ENCODE measurements around the gene CNTNAP5.

CNTNAP5 gene

DNA sequence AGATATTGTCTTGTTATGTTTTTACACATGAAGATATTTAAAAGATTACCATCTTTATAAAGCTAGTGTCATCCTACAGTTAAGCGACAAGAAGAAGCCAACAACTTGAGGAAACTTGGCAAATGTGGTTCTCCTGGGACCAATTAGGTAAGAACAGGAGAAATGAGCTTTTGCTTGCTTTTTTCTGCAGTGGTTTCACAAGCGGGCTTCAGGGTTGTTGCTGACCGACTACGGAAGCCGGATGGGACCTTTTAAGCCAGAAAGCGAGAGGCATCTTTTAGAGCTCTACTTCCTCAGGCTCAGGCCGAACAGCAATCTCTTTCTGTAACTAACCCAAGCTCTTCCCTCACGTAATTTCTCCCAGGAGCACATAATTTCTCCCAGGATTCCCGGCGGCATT lies 256.5 kb downstream of the CNTNAP5 start:
- POLR2A ChIA-PET = no interaction called here
- no peak overlapping the region for H3K4me3 ChIP-seq (ENCODE audit: low read depth, low read length)
- DNase-seq (ENCODE audit: low read depth, low spot score) = no peak
- TF ChIP-seq, protein P1, sequence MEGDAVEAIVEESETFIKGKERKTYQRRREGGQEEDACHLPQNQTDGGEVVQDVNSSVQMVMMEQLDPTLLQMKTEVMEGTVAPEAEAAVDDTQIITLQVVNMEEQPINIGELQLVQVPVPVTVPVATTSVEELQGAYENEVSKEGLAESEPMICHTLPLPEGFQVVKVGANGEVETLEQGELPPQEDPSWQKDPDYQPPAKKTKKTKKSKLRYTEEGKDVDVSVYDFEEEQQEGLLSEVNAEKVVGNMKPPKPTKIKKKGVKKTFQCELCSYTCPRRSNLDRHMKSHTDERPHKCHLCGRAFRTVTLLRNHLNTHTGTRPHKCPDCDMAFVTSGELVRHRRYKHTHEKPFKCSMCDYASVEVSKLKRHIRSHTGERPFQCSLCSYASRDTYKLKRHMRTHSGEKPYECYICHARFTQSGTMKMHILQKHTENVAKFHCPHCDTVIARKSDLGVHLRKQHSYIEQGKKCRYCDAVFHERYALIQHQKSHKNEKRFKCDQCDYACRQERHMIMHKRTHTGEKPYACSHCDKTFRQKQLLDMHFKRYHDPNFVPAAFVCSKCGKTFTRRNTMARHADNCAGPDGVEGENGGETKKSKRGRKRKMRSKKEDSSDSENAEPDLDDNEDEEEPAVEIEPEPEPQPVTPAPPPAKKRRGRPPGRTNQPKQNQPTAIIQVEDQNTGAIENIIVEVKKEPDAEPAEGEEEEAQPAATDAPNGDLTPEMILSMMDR (IDR thresholded peaks at IDR 0.05; ENCODE audit: insufficient read depth, low read length, missing control alignments) = no peak
- CTCF ChIA-PET = no interaction called here

DNA sequence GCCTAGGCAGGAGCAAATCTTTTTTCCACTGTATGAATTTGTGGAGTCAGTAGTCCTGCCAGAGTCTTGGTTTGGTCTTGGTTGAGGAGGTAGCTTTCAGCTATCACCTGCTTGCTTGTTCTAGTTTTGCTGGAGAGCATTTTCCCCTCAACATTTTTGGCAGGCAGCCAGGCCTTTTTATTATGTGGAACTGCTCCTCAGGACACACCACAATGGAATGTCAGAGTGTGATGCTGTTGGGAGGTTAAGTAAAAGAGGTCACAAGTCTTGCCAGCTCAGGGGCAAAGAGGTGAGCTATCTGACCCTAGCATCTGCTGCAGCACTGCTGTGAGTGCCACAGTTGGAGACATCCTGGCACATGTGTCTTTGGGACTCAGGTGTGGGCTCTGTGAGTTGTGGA lies 258.0 kb downstream of the CNTNAP5 start:
- ChIA-PET CTCF (no interaction called here), POLR2A (no interaction called here)
- DNase-seq (ENCODE audit: low read depth, low spot score) = no peak
- TF ChIP-seq, protein P1 (IDR thresholded peaks at IDR 0.05; ENCODE audit: insufficient read depth, low read length, missing control alignments) = no peak
- no peak overlapping the region for H3K4me3 ChIP-seq (ENCODE audit: low read depth, low read length)

DNA sequence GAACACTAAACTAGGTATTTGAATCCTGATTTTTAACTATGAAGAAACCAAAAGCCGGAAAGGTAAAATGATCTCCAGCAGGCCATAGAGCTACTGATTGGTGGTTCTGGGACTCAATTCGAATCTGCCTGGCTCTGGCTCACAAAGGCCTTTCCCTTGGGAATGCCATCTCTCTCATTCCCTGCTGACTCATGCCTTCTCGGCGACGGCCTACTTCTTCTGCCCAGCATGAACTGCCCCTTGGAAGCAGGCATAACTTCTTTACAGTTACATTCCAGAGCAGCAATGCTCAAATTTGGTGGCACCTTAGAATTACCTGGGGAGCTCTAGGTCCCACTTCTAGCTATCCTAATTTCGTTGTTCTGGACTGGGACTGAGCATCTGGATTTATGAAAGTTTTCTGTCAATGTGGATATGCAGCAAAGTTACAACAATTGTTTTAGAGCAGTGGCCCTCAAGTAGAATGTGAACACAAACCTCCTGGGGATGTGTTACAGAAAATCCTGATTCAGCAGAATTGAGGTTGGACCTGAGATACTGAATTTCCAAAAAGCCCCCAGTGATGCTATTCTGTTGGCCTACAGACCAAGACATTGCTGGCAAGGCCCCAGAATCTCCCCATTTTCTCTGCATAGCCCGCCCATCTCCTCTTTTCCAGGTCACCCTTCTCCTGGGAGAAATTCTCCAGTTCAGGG lies 261.1 kb downstream of the CNTNAP5 start:
- TF ChIP-seq, protein P1 (IDR thresholded peaks at IDR 0.05; ENCODE audit: insufficient read depth, low read length, missing control alignments) = no peak
- no peak overlapping the region for H3K4me3 ChIP-seq (ENCODE audit: low read depth, low read length)
- ChIA-PET CTCF (no interaction called here), POLR2A (no interaction called here)
- DNase-seq (ENCODE audit: low read depth, low spot score) = no peak

DNA sequence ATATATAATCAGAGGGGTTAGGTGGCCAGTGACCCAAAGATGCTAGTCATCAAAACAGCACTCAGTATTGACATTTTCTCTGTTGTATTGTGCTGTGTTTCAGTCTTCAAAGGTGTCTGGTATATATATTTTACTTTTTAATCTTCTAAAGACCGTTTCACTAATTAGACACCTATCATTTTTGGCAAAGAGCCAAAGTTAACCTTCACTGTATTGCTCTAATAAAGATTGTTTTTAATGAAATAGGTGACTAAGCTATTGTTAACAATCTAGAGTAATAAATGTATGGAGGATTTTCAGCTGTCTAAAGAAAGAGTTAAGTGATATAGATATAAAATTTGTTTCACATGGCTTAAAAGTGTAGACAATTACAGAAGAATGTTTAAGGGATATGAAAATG lies 264.0 kb downstream of the CNTNAP5 start:
- DNase-seq (ENCODE audit: low read depth, low spot score) = no peak
- ChIA-PET CTCF (no interaction called here), POLR2A (no interaction called here)
- TF ChIP-seq, protein P1 (IDR thresholded peaks at IDR 0.05; ENCODE audit: insufficient read depth, low read length, missing control alignments) = no peak
- H3K4me3 ChIP-seq (ENCODE audit: low read depth, low read length) = no peak overlapping the region

DNA sequence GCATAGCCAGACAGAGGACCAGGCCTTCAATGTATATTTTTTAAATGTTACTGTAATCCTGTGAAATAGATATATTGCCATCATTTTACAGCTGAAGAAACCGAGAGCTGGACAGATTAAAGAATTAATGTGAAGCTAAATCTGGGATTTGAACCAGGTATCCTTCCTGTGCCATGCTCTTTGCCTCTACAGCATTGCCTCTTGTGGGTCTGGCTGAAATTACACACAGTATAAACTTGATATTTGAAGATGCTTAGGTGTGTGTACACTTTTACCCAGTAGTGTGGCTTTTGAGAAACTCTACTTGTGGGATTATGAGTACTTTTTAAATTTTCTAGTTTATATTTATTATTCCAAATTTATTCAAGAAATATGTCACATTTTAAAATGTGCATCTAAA lies 264.5 kb downstream of the CNTNAP5 start:
- TF ChIP-seq, protein P1 (IDR thresholded peaks at IDR 0.05; ENCODE audit: insufficient read depth, low read length, missing control alignments) = no peak
- POLR2A ChIA-PET = no interaction called here
- CTCF ChIA-PET = no interaction called here
- DNase-seq (ENCODE audit: low read depth, low spot score) = no peak
- H3K4me3 ChIP-seq (ENCODE audit: low read depth, low read length) = no peak overlapping the region

DNA sequence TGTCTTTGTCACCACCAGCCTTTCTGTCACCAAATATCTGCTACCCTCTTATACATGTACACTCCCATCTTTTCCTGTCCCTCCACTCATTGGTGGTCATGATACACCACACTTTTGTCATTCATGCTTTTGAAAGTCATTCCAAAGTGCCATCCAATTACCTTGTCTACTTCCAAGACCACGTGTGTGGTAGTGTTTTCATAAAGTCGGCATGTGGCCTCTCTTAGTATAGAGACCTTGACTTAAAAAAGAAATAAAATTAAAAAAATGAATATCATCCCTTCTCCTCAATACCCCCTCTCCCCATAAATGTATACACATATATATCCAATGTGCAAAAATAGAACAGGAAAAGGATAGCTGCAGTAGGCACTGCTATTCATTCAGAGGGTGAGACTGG lies 271.4 kb downstream of the CNTNAP5 start:
- H3K4me3 ChIP-seq (ENCODE audit: low read depth, low read length) = no peak overlapping the region
- ChIA-PET POLR2A (no interaction called here), CTCF (no interaction called here)
- no peak for DNase-seq (ENCODE audit: low read depth, low spot score)
- TF ChIP-seq, protein P1 (IDR thresholded peaks at IDR 0.05; ENCODE audit: insufficient read depth, low read length, missing control alignments) = no peak
